NOMO-1 (cell line): ENCODE data around the gene NCS1.

ENCODE experiments used
- DNase-seq, 2 experiments: peaks; one replicate each; lab custom pipeline; 2025; ENCODE audit not compliant: unreplicated experiment in 2 of 2; lab: John Stamatoyannopoulos, UW

NCS1 gene

DNA sequence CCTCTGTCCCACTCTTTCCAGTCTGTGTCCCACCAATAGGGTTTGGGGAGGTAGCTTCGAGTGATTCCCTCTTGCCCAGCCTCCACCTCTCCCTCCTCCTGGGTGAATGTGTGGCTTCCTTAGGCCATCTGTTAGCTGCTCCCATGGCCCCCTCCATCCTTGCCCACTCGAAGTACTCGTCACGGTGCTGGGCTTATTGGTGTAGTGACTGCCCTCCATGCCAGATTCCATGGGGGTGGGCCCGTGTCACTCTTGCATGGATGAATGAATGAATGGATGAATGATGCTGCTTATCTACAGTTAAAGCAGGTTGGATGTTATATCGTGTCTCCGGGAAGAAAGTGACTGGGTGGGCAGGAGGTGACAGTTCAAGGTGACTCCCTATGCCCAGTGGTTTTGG, 112.5 kb downstream of the NCS1 start:
- no peak for DNase-seq

- no peak for DNase-seq
Observed at GRCh38 chr9:130285271-130285670, 113.1 kb downstream of the NCS1 start.

GRCh38 chr9:130286072-130286770, 114.0 kb downstream of the NCS1 start:
- DNase-seq = no peak
